ENCODE data around the gene TMEM203. TPM values are rescaled to one million over a fixed set of nuclear protein-coding genes. Genes with fewer than 3 reads are reported as not detected.

TMEM203 gene
- total and polyA plus RNA-seq, 2 of the 13 experiments (the other 11 are each of a cell fraction or from before 2014, with no cell fraction given), result 23.4 to 36.7 TPM

GRCh38 chr9:137223078-137223970 is 17.9 kb upstream of the TMEM203 start (continued):
- peak; percentile 14; the same call in 1 of the 2 replicates for TF ChIP-seq KLF12 (CRISPR knock-in tag; IDR thresholded peaks at IDR 0.05; ENCODE audit: borderline replicate concordance)
- TF ChIP-seq, protein P1, sequence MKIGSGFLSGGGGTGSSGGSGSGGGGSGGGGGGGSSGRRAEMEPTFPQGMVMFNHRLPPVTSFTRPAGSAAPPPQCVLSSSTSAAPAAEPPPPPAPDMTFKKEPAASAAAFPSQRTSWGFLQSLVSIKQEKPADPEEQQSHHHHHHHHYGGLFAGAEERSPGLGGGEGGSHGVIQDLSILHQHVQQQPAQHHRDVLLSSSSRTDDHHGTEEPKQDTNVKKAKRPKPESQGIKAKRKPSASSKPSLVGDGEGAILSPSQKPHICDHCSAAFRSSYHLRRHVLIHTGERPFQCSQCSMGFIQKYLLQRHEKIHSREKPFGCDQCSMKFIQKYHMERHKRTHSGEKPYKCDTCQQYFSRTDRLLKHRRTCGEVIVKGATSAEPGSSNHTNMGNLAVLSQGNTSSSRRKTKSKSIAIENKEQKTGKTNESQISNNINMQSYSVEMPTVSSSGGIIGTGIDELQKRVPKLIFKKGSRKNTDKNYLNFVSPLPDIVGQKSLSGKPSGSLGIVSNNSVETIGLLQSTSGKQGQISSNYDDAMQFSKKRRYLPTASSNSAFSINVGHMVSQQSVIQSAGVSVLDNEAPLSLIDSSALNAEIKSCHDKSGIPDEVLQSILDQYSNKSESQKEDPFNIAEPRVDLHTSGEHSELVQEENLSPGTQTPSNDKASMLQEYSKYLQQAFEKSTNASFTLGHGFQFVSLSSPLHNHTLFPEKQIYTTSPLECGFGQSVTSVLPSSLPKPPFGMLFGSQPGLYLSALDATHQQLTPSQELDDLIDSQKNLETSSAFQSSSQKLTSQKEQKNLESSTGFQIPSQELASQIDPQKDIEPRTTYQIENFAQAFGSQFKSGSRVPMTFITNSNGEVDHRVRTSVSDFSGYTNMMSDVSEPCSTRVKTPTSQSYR (CRISPR knock-in tag; IDR thresholded peaks at IDR 0.05; ENCODE audit: borderline replicate concordance), result no peak
- no peak for TF ChIP-seq ELF4 (CRISPR knock-in tag; IDR thresholded peaks at IDR 0.05; ENCODE audit: borderline replicate concordance)
- TF ChIP-seq NFIC (IDR thresholded peaks at IDR 0.05; ENCODE audit: low read length), result no peak
- TF ChIP-seq SRSF1 (optimal IDR thresholded peaks at IDR 0.05; ENCODE audit: low read depth, low read length), result peak; percentile 37
- TF ChIP-seq ZSCAN21 (CRISPR knock-in tag; IDR thresholded peaks at IDR 0.05; ENCODE audit: borderline replicate concordance), result no peak
- TF ChIP-seq, protein P2, sequence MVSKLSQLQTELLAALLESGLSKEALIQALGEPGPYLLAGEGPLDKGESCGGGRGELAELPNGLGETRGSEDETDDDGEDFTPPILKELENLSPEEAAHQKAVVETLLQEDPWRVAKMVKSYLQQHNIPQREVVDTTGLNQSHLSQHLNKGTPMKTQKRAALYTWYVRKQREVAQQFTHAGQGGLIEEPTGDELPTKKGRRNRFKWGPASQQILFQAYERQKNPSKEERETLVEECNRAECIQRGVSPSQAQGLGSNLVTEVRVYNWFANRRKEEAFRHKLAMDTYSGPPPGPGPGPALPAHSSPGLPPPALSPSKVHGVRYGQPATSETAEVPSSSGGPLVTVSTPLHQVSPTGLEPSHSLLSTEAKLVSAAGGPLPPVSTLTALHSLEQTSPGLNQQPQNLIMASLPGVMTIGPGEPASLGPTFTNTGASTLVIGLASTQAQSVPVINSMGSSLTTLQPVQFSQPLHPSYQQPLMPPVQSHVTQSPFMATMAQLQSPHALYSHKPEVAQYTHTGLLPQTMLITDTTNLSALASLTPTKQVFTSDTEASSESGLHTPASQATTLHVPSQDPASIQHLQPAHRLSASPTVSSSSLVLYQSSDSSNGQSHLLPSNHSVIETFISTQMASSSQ (IDR thresholded peaks at IDR 0.05; ENCODE audit: low read depth), result no peak
- TF ChIP-seq, protein P2 (CRISPR knock-in tag; IDR thresholded peaks at IDR 0.05; ENCODE audit: borderline replicate concordance), result no peak; the same call in 1 of the 2 replicates
- TF ChIP-seq ZBTB34 (CRISPR knock-in tag; IDR thresholded peaks at IDR 0.05), result no peak
- no peak for TF ChIP-seq ZNF407 (CRISPR knock-in tag; IDR thresholded peaks at IDR 0.05; ENCODE audit: not compliant biosample characterization)
